ENCODE results near the gene PPARD.
"Not testable (repeated sequence)": the region's sequence is repeated elsewhere in the genome, so short reads cannot be mapped to it uniquely, and the experiment has no call there.

- TF ChIP-seq, protein P1, sequence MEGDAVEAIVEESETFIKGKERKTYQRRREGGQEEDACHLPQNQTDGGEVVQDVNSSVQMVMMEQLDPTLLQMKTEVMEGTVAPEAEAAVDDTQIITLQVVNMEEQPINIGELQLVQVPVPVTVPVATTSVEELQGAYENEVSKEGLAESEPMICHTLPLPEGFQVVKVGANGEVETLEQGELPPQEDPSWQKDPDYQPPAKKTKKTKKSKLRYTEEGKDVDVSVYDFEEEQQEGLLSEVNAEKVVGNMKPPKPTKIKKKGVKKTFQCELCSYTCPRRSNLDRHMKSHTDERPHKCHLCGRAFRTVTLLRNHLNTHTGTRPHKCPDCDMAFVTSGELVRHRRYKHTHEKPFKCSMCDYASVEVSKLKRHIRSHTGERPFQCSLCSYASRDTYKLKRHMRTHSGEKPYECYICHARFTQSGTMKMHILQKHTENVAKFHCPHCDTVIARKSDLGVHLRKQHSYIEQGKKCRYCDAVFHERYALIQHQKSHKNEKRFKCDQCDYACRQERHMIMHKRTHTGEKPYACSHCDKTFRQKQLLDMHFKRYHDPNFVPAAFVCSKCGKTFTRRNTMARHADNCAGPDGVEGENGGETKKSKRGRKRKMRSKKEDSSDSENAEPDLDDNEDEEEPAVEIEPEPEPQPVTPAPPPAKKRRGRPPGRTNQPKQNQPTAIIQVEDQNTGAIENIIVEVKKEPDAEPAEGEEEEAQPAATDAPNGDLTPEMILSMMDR (IDR thresholded peaks at IDR 0.05): not testable (repeated sequence)
- TF ChIP-seq POLR2A (IDR thresholded peaks at IDR 0.05): not testable (repeated sequence)
Measured at GRCh38 chr6:35307138-35307537, 35.2 kb upstream of the PPARD start.
